HTERT RPE-1 (cell line): ENCODE measurements around the gene CDK5R1.
"Not testable (repeated sequence)": the region's sequence is repeated elsewhere in the genome, so short reads cannot be mapped to it uniquely, and the experiment has no call there.

ENCODE experiments used
- in situ Hi-C: fragments of 300-500 bp; cut with MboI; formaldehyde crosslinking; loops from 4 replicates; pipeline ENCODE4 v1.14.3; 2020; ENCODE audit warnings: low sequenced_read_pairs

Gene CDK5R1

DNA sequence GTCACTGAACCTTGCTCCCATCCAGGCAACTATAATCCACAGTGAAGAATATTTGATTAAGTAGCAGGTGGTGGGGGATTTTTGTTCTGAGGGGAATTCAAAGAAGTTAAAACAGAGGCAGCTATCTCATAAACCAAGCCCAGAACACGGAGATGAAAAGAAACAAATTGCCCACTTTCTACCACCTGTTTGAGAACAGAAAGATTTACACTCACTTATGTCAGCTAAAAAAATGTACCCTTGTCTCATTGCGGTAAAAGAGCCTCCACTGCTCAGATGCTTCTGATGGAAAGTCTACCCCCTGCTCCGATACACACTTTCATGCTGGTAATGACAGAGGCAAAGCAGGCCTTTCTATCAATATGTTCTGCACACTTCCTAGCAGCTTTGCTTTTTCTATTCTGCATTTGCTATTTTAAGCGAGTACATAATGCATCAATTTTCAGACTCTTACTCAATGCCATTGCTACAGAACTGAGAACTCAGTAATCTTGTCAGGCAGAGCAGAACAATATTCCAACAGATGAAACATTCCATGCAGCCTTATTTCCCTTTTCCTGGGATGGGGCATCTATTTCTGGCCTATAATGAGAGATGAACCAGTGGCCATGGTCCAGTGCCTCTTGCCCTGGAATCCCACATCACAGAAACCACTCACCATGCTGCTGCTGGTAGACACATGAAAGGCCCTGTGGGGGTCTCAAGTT, 29.0 kb downstream of the CDK5R1 start:
- in situ Hi-C loops: no loop called here

DNA sequence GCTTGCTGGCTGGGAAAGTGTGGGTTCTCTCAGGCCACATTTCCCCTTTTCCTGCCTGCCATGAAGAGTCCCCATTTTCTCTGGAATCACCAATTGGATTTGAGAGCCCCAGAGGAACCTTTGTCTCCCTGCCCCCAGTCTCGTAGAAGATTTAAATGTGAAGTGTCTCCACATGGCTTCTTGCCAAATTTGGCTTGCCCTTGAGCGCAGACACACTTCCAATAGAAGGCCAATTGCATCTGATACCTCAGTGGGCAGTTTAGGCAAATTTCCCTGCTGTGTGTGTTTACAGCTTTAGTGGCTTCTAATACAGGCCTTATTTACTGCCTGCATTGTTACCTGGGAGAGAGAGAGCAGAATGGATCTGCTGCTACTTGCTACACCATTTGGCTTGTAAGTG, 29.7 kb downstream of the CDK5R1 start:
- in situ Hi-C loops: no loop called here

DNA sequence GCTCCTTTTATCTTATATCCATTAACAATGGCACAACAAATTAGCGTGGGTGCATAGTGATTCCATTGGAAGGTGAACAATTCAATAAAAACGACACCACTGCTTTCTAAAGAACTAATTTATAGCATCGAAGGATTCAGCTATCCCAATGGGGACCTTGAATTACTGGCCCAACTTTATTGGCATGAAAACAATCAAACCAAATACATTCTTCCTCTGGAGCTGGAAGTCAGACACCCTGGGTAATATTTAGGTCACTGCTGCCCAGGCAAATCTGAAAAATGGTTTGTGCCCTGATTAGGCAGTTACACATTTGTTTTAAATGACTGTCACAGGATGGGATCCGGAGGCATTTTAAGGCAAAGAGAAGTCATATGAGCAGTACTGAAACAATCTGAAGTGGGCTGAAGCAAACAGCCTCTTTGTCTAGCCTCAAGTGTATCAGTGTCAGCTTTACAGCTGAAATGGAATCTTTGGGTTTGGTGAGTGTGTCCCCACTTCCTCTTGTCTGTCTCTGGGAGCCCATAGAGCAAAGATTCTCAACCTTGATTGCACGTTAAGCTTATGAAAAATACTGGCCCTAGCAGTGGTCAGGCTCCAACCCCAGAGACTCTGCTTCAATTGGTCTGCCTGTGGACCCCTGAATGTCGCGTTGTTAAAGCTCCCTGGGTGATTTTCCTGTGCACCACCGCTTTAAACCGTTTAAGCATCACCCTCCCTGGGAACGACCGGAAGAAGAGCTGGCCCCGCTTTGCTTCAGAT, 30.3 kb downstream of the CDK5R1 start:
- in situ Hi-C loops: no loop called here

DNA sequence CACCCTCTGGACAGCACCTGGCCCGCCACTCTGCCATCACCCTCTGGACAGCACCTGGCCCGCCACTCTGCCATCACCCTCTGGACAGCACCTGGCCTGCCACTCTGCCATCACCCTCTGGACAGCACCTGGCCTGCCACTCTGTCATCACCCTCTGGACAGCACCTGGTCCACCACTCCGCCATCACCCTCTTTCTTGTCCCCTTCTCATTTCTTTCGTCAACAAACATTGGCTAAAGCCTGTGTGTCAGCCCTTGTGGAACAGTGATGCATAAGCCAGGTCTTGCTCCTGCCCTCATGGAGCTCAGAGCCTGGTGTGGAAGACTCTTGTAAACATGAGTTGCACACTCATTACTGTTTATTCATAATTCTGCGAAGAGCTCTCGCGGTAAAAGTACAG, 31.2 kb downstream of the CDK5R1 start:
- in situ Hi-C loops: no loop called here

DNA sequence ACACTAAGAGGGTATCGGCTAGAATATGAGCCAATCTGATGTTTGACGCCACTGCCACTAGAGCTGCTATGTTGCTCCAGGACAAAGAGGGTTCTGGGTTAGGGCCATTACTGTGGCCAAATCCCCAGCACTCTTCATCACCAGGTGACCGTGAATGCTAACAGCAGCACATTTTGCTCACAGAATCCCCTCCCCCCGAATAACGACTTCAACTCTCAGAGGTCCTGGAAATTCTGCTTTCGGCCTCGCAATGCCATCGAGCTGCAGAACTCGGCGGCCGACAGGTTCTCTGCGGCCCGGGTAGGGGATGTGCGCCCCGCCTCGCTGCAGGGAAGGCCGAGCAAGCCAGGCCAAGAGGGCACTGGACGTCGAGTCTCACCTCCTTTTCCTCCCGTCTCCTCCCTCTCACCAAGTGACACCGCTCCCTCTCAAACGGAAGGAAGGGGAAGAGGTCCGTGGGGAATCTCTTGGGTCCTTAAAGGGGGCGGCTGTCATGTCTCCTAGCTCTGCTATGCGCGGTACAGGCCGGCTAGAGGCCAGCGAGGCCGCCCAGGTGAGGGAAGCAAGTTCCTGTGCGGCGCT, 31.9 kb downstream of the CDK5R1 start:
- in situ Hi-C loops: no loop called here

DNA sequence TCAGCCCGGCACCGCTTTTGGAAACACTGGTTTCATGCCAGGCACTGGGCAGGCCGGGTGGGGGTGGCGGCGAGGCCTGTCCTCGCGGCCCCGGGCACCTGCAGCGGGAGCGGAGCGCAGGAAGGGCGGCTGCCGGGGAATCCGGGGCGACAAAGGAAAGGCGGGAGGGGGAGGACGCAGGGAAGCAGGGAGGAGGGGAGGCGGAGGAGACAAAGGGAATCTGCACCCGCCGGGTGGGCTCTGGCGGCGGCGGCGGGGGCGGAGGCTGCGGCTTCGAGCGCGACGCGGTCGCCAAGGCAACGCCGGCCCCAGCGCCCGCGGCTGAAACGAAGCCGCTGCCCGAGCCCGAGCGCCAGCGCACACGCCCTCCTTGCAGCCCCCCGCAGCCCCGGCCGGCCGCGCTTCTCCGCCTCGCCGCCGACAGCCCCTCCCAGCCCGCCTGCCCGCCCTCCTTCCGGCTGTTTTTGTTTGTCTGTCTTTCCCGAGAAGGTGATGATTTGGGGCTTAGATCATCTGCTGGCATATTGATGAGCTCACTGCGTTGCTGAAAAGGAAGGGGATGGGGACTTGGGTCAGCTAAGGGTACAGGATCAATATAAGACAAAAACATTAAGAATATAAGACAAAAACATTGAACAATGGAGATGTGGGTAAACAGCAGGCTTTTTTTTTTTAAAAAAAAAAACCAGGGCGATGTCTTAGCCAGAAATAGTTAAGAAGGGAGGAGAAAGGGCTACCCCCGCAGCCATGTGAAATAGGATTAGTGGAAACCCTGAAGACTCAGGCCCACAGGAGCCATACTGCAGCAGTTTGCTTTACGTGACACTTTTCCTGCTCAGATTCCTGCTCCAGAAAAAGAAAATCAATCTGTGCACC, 32.7 kb downstream of the CDK5R1 start:
- in situ Hi-C loops: no loop called here

DNA sequence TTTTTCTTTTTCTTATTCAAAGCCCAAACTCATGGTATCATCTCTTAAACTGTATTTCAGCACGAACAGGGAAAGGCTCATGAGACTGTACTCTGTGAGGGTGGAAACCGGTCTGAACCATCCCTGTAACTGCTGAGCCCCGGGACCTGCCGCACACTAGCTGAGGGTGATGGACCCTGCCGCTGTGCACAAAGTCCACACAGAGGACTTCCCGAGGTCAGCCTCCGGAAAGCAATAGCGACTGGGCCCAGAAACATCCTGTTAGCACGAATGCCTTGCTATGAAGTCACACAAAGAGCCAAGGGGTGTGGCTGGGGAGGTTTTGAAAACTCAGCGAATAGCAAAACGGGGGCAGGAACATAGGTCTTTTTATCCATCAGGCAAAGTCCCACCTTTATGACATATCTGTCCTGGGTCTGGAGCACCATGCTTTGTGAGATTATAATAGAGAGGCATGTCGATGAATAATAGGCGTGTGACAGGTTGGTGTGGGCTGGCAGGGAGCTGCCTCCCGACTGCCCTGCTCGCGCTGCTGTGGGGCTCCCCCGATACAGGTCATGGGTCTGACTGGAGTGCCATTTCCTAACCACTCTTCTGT, 33.4 kb downstream of the CDK5R1 start:
- in situ Hi-C loops: no loop called here

DNA sequence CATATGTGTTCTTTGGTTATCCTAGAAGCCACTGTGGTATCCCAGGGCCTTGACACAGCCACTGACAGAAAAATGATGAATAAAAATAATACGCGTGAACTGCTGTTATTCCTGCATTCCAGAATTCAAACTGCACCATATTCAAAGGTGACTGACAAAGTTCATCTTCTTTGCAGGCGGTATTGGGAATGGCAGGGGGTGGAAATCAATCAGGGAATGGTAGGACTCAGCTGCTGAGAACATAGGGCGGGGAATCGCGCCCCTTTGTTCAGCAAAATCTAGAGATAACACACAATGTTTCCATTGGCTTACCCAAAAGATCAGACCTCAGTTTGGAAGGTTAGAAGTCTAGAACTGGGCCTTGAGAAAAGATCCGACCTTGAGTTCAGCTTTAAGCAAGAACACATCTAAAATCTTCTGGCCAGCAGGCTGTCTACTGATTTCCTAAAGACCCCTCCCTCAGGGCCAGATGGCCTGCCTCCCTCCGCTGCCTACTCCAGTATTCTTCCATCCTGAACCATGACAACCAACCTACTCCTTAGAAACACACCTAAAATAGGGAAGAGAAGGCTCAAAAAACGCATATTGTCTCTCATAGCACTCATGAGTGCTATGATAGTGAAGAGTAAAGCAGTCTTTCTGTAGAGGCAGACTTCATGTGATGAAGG, 34.1 kb downstream of the CDK5R1 start:
- in situ Hi-C loops: no loop called here

DNA sequence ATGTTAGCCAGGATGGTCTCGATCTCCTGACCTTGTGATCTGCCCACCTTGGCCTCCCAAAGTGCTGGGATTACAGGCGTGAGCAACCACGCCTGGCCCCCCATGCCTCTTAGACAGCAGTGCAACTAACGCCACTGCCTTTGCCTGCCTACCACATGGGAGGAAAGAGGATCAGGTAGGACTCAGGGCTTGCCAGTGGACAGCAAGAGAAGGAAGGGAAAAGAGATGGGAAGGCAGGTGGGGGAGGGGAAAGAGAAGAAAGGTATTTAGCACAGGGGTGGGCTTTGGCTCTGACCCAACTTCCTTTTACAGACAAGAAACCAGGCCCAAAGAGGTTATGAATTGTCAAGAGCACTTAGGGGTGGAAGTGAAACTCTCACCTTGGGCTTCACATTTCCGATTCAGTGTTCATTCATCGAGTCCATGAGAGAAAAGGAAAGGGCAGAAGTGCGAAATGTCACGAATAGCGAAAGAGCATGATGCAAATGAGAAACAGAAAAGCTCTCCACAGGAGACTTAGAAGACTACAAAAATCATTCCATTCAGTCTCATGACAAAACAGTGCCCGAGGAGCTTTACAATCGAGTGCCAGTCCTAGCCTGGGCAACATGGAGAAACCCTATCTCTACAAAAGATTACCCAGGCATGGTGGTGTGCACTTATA, 36.4 kb downstream of the CDK5R1 start:
- in situ Hi-C loops: no loop called here

DNA sequence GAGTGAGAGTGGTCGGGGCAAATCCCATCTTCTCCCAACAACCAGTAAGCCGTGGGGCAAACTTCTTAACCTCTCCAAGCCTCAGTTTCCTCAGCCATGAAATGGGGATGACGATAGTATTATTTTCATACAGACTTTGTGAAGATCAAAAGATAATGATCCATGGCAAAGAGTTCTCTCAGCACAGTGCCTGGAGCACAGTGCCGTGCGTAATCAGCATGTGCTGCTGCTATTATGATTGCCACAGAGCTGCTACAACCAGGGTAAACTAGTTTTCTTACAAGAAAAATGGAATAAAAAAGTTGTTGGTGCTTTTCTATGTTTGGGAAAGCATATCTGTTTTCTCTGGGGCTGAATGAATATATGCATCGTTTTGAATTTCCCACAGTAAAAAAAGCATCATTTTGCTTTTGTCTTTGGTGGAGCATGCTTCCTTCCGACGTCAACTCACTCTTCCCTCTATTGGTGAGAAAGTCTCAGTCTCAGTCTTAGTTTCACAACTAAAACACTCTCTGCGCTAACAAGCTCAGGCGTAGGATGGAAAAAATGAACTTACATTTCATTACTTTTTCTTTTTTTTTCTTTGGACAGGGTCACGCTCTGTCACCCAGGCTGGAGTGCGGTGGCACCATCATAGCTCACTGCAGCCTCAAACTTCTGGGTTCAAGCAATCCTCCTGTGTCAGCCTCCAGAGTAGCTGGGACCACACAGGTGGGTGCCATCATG, 37.2 kb downstream of the CDK5R1 start:
- in situ Hi-C loops: no loop called here

DNA sequence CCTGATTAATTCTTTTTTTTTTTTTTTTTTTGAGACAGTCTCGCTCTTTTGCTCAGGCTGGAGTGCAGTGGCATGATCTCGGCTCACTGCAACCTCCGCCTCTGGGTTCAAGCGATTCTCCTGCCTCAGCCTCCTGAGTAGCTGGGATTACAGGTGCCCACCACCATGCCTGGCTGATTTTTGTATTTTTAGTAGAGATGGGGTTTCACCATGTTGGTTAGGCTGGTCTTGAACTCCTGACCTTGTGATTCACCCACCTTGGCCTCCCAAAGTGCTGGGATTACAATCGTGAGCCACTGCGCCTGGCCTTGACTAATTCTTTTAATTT, 37.7 kb downstream of the CDK5R1 start:
- in situ Hi-C loops: not testable (repeated sequence)

DNA sequence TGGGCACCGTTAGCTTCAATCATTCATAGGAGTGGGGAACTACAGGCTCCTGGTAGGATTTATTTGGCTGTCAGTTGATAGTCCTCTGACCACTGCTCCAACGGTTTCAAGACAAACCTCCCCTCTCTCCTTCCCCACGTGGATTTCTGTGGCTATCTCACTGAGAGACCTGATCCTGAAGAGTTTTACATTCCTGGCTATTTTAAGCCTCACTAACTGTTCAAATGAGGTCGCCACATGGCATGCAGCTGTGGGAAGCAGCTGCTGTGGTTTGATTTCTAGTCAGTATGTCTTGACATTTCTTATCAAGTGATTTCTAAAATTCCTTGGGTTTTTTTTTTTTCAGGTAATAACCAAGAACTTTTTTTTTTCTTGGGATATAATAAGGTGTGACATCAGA, 38.3 kb downstream of the CDK5R1 start:
- in situ Hi-C loops: no loop called here

DNA sequence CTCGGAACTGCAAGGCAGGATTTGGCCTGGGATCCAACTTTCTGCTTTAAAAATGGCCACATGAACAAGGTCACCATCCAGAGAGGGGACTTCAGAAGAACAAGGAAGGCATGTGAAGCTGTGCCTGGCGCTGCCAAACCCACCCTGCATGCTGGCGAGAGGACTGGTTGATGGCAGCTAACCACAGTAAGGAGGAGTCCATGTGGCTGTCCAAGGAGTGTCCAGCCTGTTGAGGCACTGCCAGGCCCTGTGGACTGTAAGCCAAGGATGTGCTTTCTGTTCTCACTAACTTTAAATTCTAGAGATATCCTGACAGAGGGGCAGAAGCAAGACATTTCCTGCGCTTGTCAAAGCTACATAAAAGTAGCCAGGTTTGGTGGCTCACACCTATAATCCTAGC, 40.4 kb downstream of the CDK5R1 start:
- in situ Hi-C loops: no loop called here

DNA sequence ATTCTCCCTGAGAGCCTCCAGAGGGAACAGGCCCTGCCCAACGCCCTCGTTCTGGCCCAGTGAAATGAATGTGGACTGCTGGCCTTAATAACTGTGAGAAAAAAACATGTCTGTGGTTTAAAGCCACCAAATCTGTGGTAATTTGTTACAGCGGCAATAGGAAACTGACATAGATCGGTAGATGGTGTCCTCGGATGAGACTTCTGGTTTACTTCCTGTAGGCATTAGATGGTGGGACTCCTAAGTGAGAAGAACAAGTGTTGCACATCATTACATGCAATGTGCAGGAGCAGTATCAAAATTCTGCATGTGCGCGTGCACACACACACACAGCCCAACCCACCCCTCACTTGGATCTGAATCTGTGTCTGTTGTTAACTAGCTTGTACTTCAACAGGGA, 42.0 kb downstream of the CDK5R1 start:
- in situ Hi-C loops: no loop called here

DNA sequence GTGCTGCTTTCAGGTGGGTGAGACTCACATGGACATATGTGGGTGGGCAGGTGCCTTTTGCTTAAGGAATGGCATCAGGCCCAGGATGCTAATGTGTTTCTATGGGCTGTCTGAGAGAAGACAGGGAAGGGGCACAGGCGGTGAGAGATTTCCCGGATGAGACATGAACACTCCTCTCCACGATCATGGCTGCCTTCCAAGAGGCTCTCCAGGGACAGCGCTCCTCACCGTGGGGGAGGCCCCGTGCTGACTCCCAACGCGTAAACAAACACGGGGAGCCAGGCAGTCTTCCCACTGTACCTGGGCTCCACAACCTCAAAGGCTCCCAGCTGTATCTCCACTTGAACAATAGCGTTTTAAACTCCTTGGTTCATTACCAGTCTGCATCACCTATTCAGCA, 42.8 kb downstream of the CDK5R1 start:
- in situ Hi-C loops: no loop called here

DNA sequence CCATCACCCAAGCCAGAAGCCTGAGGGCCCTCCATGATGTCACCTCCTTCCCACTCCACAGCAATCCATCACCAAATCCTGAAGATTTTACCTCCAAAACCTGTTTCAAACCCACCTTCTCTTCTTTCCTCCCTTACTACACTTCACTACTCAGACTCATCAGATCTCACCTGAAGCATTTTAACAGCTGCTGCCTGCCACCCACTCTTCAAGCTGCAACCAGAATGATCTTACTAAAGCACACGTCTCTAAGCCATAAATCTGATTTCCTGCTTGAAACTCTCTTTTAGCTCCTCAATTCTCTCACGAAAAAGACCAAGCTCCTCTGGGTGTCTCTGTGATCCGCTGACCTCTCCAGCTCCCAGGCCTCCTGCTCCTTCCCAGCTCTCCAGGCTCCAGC, 46.5 kb downstream of the CDK5R1 start:
- in situ Hi-C loops: no loop called here

DNA sequence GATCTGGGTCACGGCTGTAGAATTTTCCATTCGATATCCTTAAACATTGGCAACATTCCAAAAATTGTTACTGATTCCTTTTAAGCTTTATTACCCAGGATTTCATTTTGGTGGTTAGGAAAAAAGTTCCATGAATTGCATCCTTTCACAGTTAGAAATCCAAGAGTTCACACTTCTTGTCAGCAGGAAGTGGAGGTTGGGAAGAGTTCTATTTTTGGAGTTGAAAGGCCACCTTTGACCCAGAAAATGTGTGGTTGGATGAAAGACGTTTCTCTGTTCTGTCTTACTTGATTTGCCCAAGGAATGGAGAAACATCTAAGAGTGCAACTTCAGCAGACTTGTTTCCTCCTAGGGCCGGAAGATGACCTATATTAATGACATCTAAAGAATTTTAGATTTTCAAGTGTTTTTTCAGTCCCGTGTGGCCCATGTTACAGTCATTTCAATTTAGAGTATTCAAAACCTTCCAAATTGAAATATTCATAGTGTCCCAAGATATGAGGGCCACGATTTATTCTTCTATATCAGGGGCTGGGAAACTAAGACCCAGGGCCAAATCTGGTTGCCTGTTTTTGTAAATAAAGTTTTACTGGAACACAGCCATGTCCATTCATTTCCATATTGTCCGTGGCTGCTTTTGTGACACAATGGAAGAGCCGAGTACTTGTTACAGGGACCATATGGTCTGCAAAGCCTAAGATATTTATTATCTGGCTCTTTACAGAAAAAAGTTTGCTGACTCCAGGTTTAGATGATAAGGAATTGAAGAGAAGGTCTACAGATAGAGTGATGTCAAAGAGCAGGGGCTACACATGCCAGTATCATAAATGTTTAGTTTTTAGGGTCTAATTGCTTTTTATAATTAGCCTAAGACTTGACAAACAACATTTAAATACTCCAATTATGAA, 50.2 kb downstream of the CDK5R1 start:
- in situ Hi-C loops: no loop called here
